Astrocyte (in vitro differentiated cells and primary cell): ENCODE results near the gene ETV3. TPM values are rescaled to one million over a fixed set of nuclear protein-coding genes. Genes with fewer than 3 reads are reported as not detected.
"Not testable (repeated sequence)": the region's sequence is repeated elsewhere in the genome, so short reads cannot be mapped to it uniquely, and the experiment has no call there.

Source experiments
- DNase-seq: peaks from one replicate; pipeline ENCODE4 v3.0.0-alpha.2; 2010; ENCODE audit warnings: low read depth
- FAIRE-seq: peaks from 2 replicates; lab custom pipeline; 2011; peaks lifted over from hg19 to GRCh38; lab: Jason Lieb, UNC
- H2AFZ ChIP-seq: 2 replicates; pipeline ENCODE4 v1.6.0; 2012; ENCODE audit warnings: low read depth, low read length, inconsistent platforms
- H3K27ac ChIP-seq: 2 replicates; pipeline ENCODE4 v1.5.1; 2011; ENCODE audit warnings: low read depth, low read length, inconsistent platforms
- H3K27me3 ChIP-seq: 2 replicates; pipeline ENCODE4 v1.6.0; 2011; ENCODE audit warnings: low read length, inconsistent platforms; ENCODE audit not compliant: insufficient read depth
- H3K36me3 ChIP-seq: 2 replicates; pipeline ENCODE4 v1.5.1; 2011; ENCODE audit warnings: low read length, inconsistent platforms; ENCODE audit not compliant: insufficient read depth
- H3K4me1 ChIP-seq: 2 replicates; pipeline ENCODE4 v1.5.1; 2011; ENCODE audit warnings: low read length, inconsistent platforms; ENCODE audit not compliant: insufficient read depth
- H3K4me2 ChIP-seq: 2 replicates; pipeline ENCODE4 v1.6.0; 2012; ENCODE audit warnings: low read length, inconsistent platforms
- H3K4me3 ChIP-seq: 2 replicates; pipeline ENCODE4 v1.5.1; 2011; ENCODE audit warnings: low read depth, mild to moderate bottlenecking, low read length, inconsistent platforms; ENCODE audit not compliant: insufficient read depth
- H3K79me2 ChIP-seq: 2 replicates; pipeline ENCODE4 v1.6.0; 2012; ENCODE audit warnings: mild to moderate bottlenecking, low read length, inconsistent platforms; ENCODE audit not compliant: insufficient read depth
- H3K9ac ChIP-seq: 2 replicates; pipeline ENCODE4 v1.6.0; 2012; ENCODE audit warnings: mild to moderate bottlenecking, low read length, inconsistent platforms
- H3K9me3 ChIP-seq: 2 replicates; pipeline ENCODE4 v1.5.1; 2012; ENCODE audit warnings: low read depth, mild to moderate bottlenecking, low read length, inconsistent platforms; ENCODE audit not compliant: insufficient read depth
- H4K20me1 ChIP-seq: 2 replicates; pipeline ENCODE4 v1.6.0; 2012; ENCODE audit warnings: low read length, inconsistent platforms; ENCODE audit not compliant: insufficient read depth
- H3K27ac Mint-ChIP-seq: one replicate; pipeline ENCODE4 v1.8.0; 2021; ENCODE audit warnings: mild to moderate bottlenecking, mixed read lengths; ENCODE audit not compliant: unreplicated experiment
- H3K27me3 Mint-ChIP-seq: one replicate; pipeline ENCODE4 v1.8.0; 2021; ENCODE audit warnings: low read depth, mixed read lengths; ENCODE audit not compliant: unreplicated experiment
- H3K36me3 Mint-ChIP-seq: one replicate; pipeline ENCODE4 v1.8.0; 2021; ENCODE audit warnings: low read depth, mixed read lengths; ENCODE audit not compliant: unreplicated experiment
- H3K4me1 Mint-ChIP-seq: one replicate; pipeline ENCODE4 v1.8.0; 2021; ENCODE audit warnings: low read depth, mixed read lengths; ENCODE audit not compliant: unreplicated experiment
- H3K4me3 Mint-ChIP-seq: one replicate; pipeline ENCODE4 v1.8.0; 2021; ENCODE audit warnings: mild to moderate bottlenecking, moderate library complexity, mixed read lengths; ENCODE audit not compliant: unreplicated experiment
- H3K9me3 Mint-ChIP-seq: one replicate; pipeline ENCODE4 v1.8.0; 2021; ENCODE audit warnings: mild to moderate bottlenecking, mixed read lengths; ENCODE audit not compliant: unreplicated experiment
- CTCF ChIP-seq: IDR thresholded peaks from 2 replicates; pipeline ENCODE4 v1.5.1; 2011; ENCODE audit warnings: low read depth, mild to moderate bottlenecking, inconsistent platforms, low read length, moderate library complexity; ENCODE audit not compliant: insufficient read depth
- EZH2 ChIP-seq: IDR thresholded peaks from 2 replicates; pipeline ENCODE4 v1.6.1; 2012; ENCODE audit warnings: mild to moderate bottlenecking, low read length, inconsistent platforms; ENCODE audit not compliant: insufficient read depth
- total RNA-seq: library from RNA; stranded (reverse); gene quantifications from 2 replicates; pipeline ENCODE4 v1.2.1, GENCODE V29; 2021

ETV3 gene
- total RNA-seq, 1 donor from 2014 or later = 37.5 TPM

GRCh38 chr1:157183870-157184269 is 45.7 kb upstream of the ETV3 start:
- TF ChIP-seq CTCF (no peak), EZH2 (no peak)
- Histone ChIP-seq H3K9me3 (no peaks in the 10 kb centered on the region), H3K36me3 (no peaks in the 10 kb centered on the region), H2AFZ (no peak overlapping the region), H3K4me3 (no peak overlapping the region), H3K27ac (no peak overlapping the region), H4K20me1 (no peaks in the 10 kb centered on the region), H3K79me2 (no peaks in the 10 kb centered on the region), H3K4me1 (no peaks in the 10 kb centered on the region), H3K27me3 (peaks cover 11% of the 10 kb centered on the region), H3K4me2 (no peak overlapping the region), H3K9ac (no peak overlapping the region)
- Mint-ChIP-seq H3K27ac (no peak overlapping the region), H3K27me3 (peaks cover 27% of the 10 kb centered on the region), H3K9me3 (peaks cover 4% of the 10 kb centered on the region), H3K4me3 (no peak overlapping the region), H3K4me1 (peaks cover 1% of the 10 kb centered on the region), H3K36me3 (no peaks in the 10 kb centered on the region)
- DNase-seq (no peak), FAIRE-seq (no peak)

GRCh38 chr1:157182371-157182770 is 44.2 kb upstream of the ETV3 start:
- not testable (repeated sequence) for H3K9me3 ChIP-seq, H3K4me1 Mint-ChIP-seq, H3K79me2 ChIP-seq, H3K4me3 Mint-ChIP-seq, H3K4me3 ChIP-seq, H3K4me1 ChIP-seq, H3K36me3 Mint-ChIP-seq, H3K36me3 ChIP-seq, DNase-seq, H3K9ac ChIP-seq, H3K27ac Mint-ChIP-seq, H3K9me3 Mint-ChIP-seq, H3K27ac ChIP-seq, H2AFZ ChIP-seq, H3K4me2 ChIP-seq, FAIRE-seq, H4K20me1 ChIP-seq
- peaks cover 28% of the 10 kb centered on the region for H3K27me3 Mint-ChIP-seq
- peaks cover 10% of the 10 kb centered on the region for H3K27me3 ChIP-seq

GRCh38 chr1:157181790-157182189 is 43.6 kb upstream of the ETV3 start:
- Mint-ChIP-seq H3K27me3 (peaks cover 28% of the 10 kb centered on the region), H3K4me1 (peaks cover 1% of the 10 kb centered on the region), H3K36me3 (no peaks in the 10 kb centered on the region), H3K27ac (no peak overlapping the region), H3K4me3 (no peak overlapping the region), H3K9me3 (peaks cover 4% of the 10 kb centered on the region)
- Histone ChIP-seq H3K4me1 (no peaks in the 10 kb centered on the region), H3K9ac (no peak overlapping the region), H3K9me3 (no peaks in the 10 kb centered on the region), H3K4me2 (no peak overlapping the region), H3K36me3 (no peaks in the 10 kb centered on the region), H4K20me1 (no peaks in the 10 kb centered on the region), H3K4me3 (no peak overlapping the region), H3K27me3 (peaks cover 11% of the 10 kb centered on the region), H3K27ac (no peak overlapping the region), H2AFZ (no peak overlapping the region), H3K79me2 (no peaks in the 10 kb centered on the region)
- no peak for FAIRE-seq
- TF ChIP-seq CTCF = no peak
- TF ChIP-seq EZH2 = no peak
- DNase-seq = no peak
